ENCODE measurements around the gene UNC13D. TPM values are rescaled to one million over a fixed set of nuclear protein-coding genes. Genes with fewer than 3 reads are reported as not detected.

Gene UNC13D
- total RNA-seq, 1 donor from 2014 or later: 2.7 TPM

DNA sequence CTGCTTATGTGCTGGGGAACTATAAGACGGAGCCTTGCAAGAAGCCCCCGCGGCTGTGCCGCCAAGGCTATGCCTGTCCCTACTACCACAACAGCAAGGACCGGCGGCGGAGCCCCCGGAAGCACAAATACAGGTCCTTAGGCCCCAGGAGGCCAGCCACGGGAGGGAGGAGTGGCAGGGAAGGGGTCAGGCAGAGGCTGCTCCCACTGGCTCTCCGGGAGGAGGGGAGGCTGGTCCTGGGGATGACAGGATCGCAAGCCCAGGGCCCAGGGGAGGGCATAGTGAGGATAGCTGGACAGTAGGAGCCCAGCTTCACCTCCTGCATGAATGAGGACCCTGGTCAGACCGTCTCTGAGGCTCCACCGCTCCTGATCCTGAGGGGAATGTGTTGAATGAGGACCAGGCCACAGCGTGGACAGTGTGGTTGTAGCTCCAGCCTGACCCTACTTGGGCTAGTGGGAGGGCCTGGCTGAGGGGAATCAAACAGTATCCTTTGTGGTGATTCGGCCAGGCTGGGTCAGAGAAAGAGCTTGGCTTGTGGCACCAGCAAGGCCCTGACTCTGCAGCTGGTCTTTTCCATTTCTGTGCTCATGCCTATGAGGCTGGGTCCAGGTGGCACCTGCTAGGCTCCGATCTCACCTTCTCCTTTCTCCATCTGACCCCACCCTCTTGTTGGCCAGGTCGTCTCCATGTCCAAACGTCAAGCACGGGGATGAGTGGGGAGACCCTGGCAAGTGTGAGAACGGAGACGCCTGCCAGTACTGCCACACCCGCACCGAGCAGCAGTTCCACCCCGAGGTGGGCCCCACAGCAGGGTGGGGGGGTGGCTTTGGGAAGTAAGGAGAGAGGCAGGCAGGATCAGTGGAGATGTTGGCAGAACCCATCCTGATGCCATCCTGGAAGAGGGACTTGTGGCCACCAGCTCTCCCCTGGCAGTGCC lies 30.9 kb downstream of the UNC13D start:
- H2AFZ ChIP-seq (ENCODE audit: low read depth, low read length): no peak overlapping the region
- peaks cover 18% of the 10 kb centered on the region for H3K4me1 Mint-ChIP-seq (ENCODE audit: low read depth, unreplicated experiment)
- H3K27ac Mint-ChIP-seq (ENCODE audit: unreplicated experiment): no peak overlapping the region
- H3K79me2 ChIP-seq (ENCODE audit: insufficient read depth, low read length): no peaks in the 10 kb centered on the region
- no peaks in the 10 kb centered on the region for H3K27me3 Mint-ChIP-seq (ENCODE audit: low read depth, unreplicated experiment)
- H3K9ac ChIP-seq (ENCODE audit: low read length): no peak overlapping the region
- H3K9me3 Mint-ChIP-seq (ENCODE audit: unreplicated experiment): no peaks in the 10 kb centered on the region
- H3K36me3 ChIP-seq (ENCODE audit: insufficient read depth, low read length): peaks cover 13% of the 10 kb centered on the region
- H3K4me2 ChIP-seq (ENCODE audit: low read length): no peak overlapping the region
- no peak for DNase-seq (ENCODE audit: low read depth)
- peaks cover 7% of the 10 kb centered on the region for H3K36me3 Mint-ChIP-seq (ENCODE audit: low read depth, unreplicated experiment)
- no peaks in the 10 kb centered on the region for H3K9me3 ChIP-seq (ENCODE audit: insufficient read depth, low read depth, low read length)
- H3K27me3 ChIP-seq (ENCODE audit: insufficient read depth, low read length): no peaks in the 10 kb centered on the region
- H3K4me3 Mint-ChIP-seq (ENCODE audit: unreplicated experiment): no peak overlapping the region
- H4K20me1 ChIP-seq (ENCODE audit: insufficient read depth, low read length): peaks cover 31% of the 10 kb centered on the region
- peaks cover 17% of the 10 kb centered on the region for H3K4me1 ChIP-seq (ENCODE audit: insufficient read depth, low read length)
- H3K4me3 ChIP-seq (ENCODE audit: insufficient read depth, low read depth, low read length): no peak overlapping the region
- no peak for FAIRE-seq
- TF ChIP-seq, protein P1, sequence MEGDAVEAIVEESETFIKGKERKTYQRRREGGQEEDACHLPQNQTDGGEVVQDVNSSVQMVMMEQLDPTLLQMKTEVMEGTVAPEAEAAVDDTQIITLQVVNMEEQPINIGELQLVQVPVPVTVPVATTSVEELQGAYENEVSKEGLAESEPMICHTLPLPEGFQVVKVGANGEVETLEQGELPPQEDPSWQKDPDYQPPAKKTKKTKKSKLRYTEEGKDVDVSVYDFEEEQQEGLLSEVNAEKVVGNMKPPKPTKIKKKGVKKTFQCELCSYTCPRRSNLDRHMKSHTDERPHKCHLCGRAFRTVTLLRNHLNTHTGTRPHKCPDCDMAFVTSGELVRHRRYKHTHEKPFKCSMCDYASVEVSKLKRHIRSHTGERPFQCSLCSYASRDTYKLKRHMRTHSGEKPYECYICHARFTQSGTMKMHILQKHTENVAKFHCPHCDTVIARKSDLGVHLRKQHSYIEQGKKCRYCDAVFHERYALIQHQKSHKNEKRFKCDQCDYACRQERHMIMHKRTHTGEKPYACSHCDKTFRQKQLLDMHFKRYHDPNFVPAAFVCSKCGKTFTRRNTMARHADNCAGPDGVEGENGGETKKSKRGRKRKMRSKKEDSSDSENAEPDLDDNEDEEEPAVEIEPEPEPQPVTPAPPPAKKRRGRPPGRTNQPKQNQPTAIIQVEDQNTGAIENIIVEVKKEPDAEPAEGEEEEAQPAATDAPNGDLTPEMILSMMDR (IDR thresholded peaks at IDR 0.05; ENCODE audit: insufficient read depth, low read depth, low read length): no peak
- H3K27ac ChIP-seq (ENCODE audit: low read depth, low read length): no peak overlapping the region

DNA sequence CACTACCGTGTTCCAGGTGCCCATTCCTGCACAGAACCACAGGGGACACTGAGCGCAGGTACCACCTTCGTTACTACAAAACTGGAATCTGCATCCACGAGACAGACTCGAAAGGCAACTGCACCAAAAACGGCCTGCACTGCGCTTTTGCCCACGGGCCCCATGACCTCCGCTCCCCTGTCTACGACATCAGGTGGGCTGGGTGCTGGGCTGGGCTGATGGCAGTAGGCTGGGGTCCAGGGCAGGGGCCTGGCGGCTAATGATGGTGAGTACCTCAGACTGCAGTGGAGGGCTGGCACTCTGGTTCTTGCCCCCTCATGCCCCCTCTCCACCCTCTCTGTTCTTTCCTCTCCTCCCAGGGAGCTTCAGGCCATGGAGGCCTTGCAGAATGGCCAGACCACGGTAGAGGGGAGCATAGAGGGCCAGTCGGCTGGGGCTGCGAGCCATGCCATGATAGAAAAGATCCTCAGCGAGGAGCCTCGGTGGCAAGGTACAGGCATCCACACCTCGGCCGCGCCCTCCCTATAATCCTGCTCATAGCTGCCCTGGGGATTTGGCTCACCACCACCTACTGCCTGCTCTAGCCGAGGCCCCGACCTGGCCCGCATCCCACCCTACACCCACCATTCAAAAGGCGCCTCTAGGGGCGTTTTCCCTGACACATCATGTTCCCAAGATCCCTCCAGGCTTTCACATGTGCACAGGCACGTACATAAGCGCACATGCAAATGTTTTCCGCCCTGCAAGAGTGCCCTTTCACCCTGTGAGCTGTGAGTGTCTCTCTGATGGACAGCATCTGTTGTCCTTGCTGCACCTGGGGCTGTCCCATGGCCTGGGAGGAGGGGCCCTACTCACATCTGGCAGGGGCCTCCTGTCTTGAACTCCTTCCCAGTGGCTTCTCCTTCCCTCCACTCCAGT lies 31.8 kb downstream of the UNC13D start:
- Mint-ChIP-seq H3K36me3 (ENCODE audit: low read depth, unreplicated experiment) (peaks cover 11% of the 10 kb centered on the region), H3K4me1 (ENCODE audit: low read depth, unreplicated experiment) (peaks cover 18% of the 10 kb centered on the region), H3K27me3 (ENCODE audit: low read depth, unreplicated experiment) (no peaks in the 10 kb centered on the region), H3K9me3 (ENCODE audit: unreplicated experiment) (no peaks in the 10 kb centered on the region), H3K27ac (ENCODE audit: unreplicated experiment) (no peak overlapping the region), H3K4me3 (ENCODE audit: unreplicated experiment) (no peak overlapping the region)
- Histone ChIP-seq H3K79me2 (ENCODE audit: insufficient read depth, low read length) (peaks cover 8% of the 10 kb centered on the region), H3K9ac (ENCODE audit: low read length) (no peak overlapping the region), H3K27ac (ENCODE audit: low read depth, low read length) (no peak overlapping the region), H3K9me3 (ENCODE audit: insufficient read depth, low read depth, low read length) (no peaks in the 10 kb centered on the region), H3K4me2 (ENCODE audit: low read length) (no peak overlapping the region), H3K36me3 (ENCODE audit: insufficient read depth, low read length) (peaks cover 13% of the 10 kb centered on the region), H3K4me1 (ENCODE audit: insufficient read depth, low read length) (peaks cover 17% of the 10 kb centered on the region), H3K4me3 (ENCODE audit: insufficient read depth, low read depth, low read length) (no peak overlapping the region), H4K20me1 (ENCODE audit: insufficient read depth, low read length) (peaks cover 39% of the 10 kb centered on the region), H3K27me3 (ENCODE audit: insufficient read depth, low read length) (no peaks in the 10 kb centered on the region), H2AFZ (ENCODE audit: low read depth, low read length) (no peak overlapping the region)
- no peak for FAIRE-seq
- TF ChIP-seq EZH2 (IDR thresholded peaks at IDR 0.05; ENCODE audit: insufficient read depth, low read length): no peak
- TF ChIP-seq, protein P1 (IDR thresholded peaks at IDR 0.05; ENCODE audit: insufficient read depth, low read depth, low read length): no peak
- DNase-seq (ENCODE audit: low read depth): no peak
